Adrenal gland (tissue), 5 donors: Measurements from ENCODE around the gene SLC6A8.

Experiments
- POLR2A ChIP-seq, 2 donors: fragments of 450-650 bp; IDR thresholded peaks; one replicate each; pipeline ENCODE4 v1.6.1; 2017; ENCODE audit warnings: antibody characterized with exemption in 2 of 2, mild to moderate bottlenecking in 2 of 2, moderate library complexity in 1 of 2
- TF ChIP-seq, protein P1 (sequence below), 6 experiments: fragments of 450-650 bp in 4 of 6; fragments of 200-600 bp in 2 of 6; sonication (generic) in 1 of 6; IDR thresholded peaks; 1 replicate in 5 of 6; 2 replicates in 1 of 6; pipeline versions ENCODE4 v1.5.1 to v1.8.0; 2016 to 2021; ENCODE audit warnings: antibody characterized with exemption in 6 of 6, mild to moderate bottlenecking in 2 of 6, moderate library complexity in 1 of 6
- donor health status: DM: no; HTN: no; CAD: no.

DNA sequence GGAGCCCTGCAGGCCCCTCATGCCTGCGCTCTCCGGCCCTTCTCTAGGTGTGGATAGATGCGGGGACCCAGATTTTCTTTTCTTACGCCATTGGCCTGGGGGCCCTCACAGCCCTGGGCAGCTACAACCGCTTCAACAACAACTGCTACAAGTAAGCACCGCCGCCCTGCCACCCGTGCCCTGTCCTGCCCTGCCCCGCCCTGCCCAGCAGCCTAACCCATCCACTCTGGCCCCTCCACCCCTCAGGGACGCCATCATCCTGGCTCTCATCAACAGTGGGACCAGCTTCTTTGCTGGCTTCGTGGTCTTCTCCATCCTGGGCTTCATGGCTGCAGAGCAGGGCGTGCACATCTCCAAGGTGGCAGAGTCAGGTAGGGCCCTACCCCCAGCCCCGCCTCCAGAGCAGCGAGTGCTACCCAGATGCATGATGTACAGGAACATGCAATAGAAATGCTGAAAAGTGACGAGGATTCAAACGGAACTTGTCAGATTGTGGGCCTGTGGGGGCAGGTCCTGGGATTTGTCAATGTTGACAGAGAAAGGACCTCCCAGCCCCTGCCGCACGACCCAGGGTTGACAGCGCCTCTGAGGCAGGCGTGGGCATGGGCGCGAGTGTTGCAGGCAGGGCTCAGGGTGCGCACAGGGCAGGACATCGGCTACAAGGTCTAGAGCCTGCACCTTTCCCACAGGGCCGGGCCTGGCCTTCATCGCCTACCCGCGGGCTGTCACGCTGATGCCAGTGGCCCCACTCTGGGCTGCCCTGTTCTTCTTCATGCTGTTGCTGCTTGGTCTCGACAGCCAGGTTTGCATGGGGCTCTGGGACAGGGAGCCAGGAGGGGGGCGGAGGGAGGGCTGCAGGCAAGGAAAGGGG lies 5.7 kb downstream of the SLC6A8 start:
- TF ChIP-seq, protein P1, sequence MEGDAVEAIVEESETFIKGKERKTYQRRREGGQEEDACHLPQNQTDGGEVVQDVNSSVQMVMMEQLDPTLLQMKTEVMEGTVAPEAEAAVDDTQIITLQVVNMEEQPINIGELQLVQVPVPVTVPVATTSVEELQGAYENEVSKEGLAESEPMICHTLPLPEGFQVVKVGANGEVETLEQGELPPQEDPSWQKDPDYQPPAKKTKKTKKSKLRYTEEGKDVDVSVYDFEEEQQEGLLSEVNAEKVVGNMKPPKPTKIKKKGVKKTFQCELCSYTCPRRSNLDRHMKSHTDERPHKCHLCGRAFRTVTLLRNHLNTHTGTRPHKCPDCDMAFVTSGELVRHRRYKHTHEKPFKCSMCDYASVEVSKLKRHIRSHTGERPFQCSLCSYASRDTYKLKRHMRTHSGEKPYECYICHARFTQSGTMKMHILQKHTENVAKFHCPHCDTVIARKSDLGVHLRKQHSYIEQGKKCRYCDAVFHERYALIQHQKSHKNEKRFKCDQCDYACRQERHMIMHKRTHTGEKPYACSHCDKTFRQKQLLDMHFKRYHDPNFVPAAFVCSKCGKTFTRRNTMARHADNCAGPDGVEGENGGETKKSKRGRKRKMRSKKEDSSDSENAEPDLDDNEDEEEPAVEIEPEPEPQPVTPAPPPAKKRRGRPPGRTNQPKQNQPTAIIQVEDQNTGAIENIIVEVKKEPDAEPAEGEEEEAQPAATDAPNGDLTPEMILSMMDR (IDR thresholded peaks at IDR 0.05), result no peak
- TF ChIP-seq POLR2A (IDR thresholded peaks at IDR 0.05), result no peak
